NCI-H2107 treated with DMSO at 0.1 percent for 48 hours (cell line): Measurements from ENCODE around the gene MSI2.

ENCODE experiments used
- DNase-seq: peaks from one replicate; lab custom pipeline; 2025; ENCODE audit not compliant: unreplicated experiment; lab: John Stamatoyannopoulos, UW

Gene MSI2

GRCh38 chr17:57534863-57535248 lies 278.5 kb downstream of the MSI2 start:
- DNase-seq, result no peak

- peak; percentile 67 for DNase-seq
Measured at GRCh38 chr17:57535249-57535966, 279.1 kb downstream of the MSI2 start.

- DNase-seq, result no peak
Measured at GRCh38 chr17:57536289-57536688, 280.0 kb downstream of the MSI2 start.

- no peak for DNase-seq
Measured at GRCh38 chr17:57536789-57537523, 280.6 kb downstream of the MSI2 start.

- no peak for DNase-seq
Measured at GRCh38 chr17:57537524-57538410, 281.4 kb downstream of the MSI2 start.

GRCh38 chr17:57538736-57539456 lies 282.6 kb downstream of the MSI2 start:
- no peak for DNase-seq

GRCh38 chr17:57539529-57540301 lies 283.4 kb downstream of the MSI2 start:
- DNase-seq, result no peak

- DNase-seq, result no peak
Measured at GRCh38 chr17:57540596-57540995, 284.3 kb downstream of the MSI2 start.

- DNase-seq, result no peak
Measured at GRCh38 chr17:57541049-57541448, 284.7 kb downstream of the MSI2 start.

GRCh38 chr17:57541472-57542394 lies 285.4 kb downstream of the MSI2 start:
- no peak for DNase-seq

- no peak for DNase-seq
Measured at GRCh38 chr17:57542510-57542909, 286.2 kb downstream of the MSI2 start.

- DNase-seq, result no peak
Measured at GRCh38 chr17:57543230-57543629, 286.9 kb downstream of the MSI2 start.

- no peak for DNase-seq
Measured at GRCh38 chr17:57544401-57544800, 288.1 kb downstream of the MSI2 start.

- DNase-seq, result peak; percentile 75
Measured at GRCh38 chr17:57544834-57545463, 288.6 kb downstream of the MSI2 start.

GRCh38 chr17:57545731-57546342 lies 289.5 kb downstream of the MSI2 start:
- peak; percentile 66 for DNase-seq

- DNase-seq, result no peak
Measured at GRCh38 chr17:57548421-57549410, 292.4 kb downstream of the MSI2 start.

GRCh38 chr17:57549468-57549867 lies 293.1 kb downstream of the MSI2 start:
- DNase-seq, result no peak
